Glutamatergic neuron (in vitro differentiated cells): Measurements from ENCODE around the gene TMEM121. TPM values are rescaled to one million over a fixed set of nuclear protein-coding genes. Genes with fewer than 3 reads are reported as not detected.

ENCODE experiments used
- DNase-seq: peaks from one replicate; pipeline ENCODE4 v3.0.0; 2022
- H3K27ac Mint-ChIP-seq: one replicate; pipeline ENCODE4 v1.8.0; 2020; ENCODE audit warnings: mild to moderate bottlenecking, mixed read lengths, inconsistent platforms; ENCODE audit not compliant: unreplicated experiment
- H3K27me3 Mint-ChIP-seq: one replicate; pipeline ENCODE4 v1.8.0; 2020; ENCODE audit warnings: mild to moderate bottlenecking, moderate library complexity, mixed read lengths, inconsistent platforms; ENCODE audit not compliant: unreplicated experiment
- H3K36me3 Mint-ChIP-seq: one replicate; pipeline ENCODE4 v1.8.0; 2020; ENCODE audit warnings: mild to moderate bottlenecking, mixed read lengths, inconsistent platforms; ENCODE audit not compliant: unreplicated experiment
- H3K4me1 Mint-ChIP-seq: one replicate; pipeline ENCODE4 v1.8.0; 2020; ENCODE audit warnings: mild to moderate bottlenecking, low read depth, mixed read lengths, inconsistent platforms; ENCODE audit not compliant: unreplicated experiment
- H3K4me3 Mint-ChIP-seq: one replicate; pipeline ENCODE4 v1.8.0; 2020; ENCODE audit warnings: mild to moderate bottlenecking, mixed read lengths, inconsistent platforms; ENCODE audit not compliant: unreplicated experiment
- H3K9me3 Mint-ChIP-seq: one replicate; pipeline ENCODE4 v1.8.0; 2020; ENCODE audit warnings: mild to moderate bottlenecking, moderate library complexity, mixed read lengths, inconsistent platforms; ENCODE audit not compliant: unreplicated experiment
- CTCF ChIP-seq: fragments of 200-600 bp; sonication (generic); IDR thresholded peaks from one replicate; pipeline ENCODE4 v1.5.0; 2021; ENCODE audit not compliant: partially characterized antibody, unreplicated experiment
- total RNA-seq: library from RNA; stranded (reverse); fragmentation: NEBNext Ultra II Directional; extraction: Animal tissue kit (Norgen Biotek cat#: 25700); gene quantifications from one replicate; pipeline ENCODE4 v1.2.1, GENCODE V29; 2021; ENCODE audit not compliant: unreplicated experiment

TMEM121 gene
- total RNA-seq, 1 donor from 2014 or later = 2.7 TPM

- no peak overlapping the region for H3K27ac Mint-ChIP-seq
- no peak overlapping the region for H3K4me3 Mint-ChIP-seq
- H3K36me3 Mint-ChIP-seq = no peaks in the 10 kb centered on the region
- H3K4me1 Mint-ChIP-seq = no peaks in the 10 kb centered on the region
- TF ChIP-seq CTCF = no peak
- peaks cover 14% of the 10 kb centered on the region for H3K27me3 Mint-ChIP-seq
- peaks cover 9% of the 10 kb centered on the region for H3K9me3 Mint-ChIP-seq
- DNase-seq = peak; percentile 28
Measured at GRCh38 chr14:105532735-105533141, 6.4 kb downstream of the TMEM121 start.

- DNase-seq = no peak
- no peak for TF ChIP-seq CTCF
- Mint-ChIP-seq H3K27me3 (peaks cover 14% of the 10 kb centered on the region), H3K4me1 (no peaks in the 10 kb centered on the region), H3K36me3 (no peaks in the 10 kb centered on the region), H3K27ac (no peak overlapping the region), H3K9me3 (peaks cover 11% of the 10 kb centered on the region), H3K4me3 (no peak overlapping the region)
Measured at GRCh38 chr14:105533391-105533790, 7.0 kb downstream of the TMEM121 start.

GRCh38 chr14:105533811-105534498 is 7.6 kb downstream of the TMEM121 start:
- TF ChIP-seq CTCF = no peak
- Mint-ChIP-seq H3K9me3 (peaks cover 11% of the 10 kb centered on the region), H3K4me1 (no peaks in the 10 kb centered on the region), H3K27ac (no peak overlapping the region), H3K36me3 (no peaks in the 10 kb centered on the region), H3K27me3 (peaks cover 17% of the 10 kb centered on the region), H3K4me3 (no peak overlapping the region)
- no peak for DNase-seq

- Mint-ChIP-seq H3K9me3 (peaks cover 11% of the 10 kb centered on the region), H3K27ac (no peak overlapping the region), H3K27me3 (peaks cover 18% of the 10 kb centered on the region), H3K4me3 (no peak overlapping the region), H3K4me1 (no peaks in the 10 kb centered on the region), H3K36me3 (no peaks in the 10 kb centered on the region)
- no peak for DNase-seq
- TF ChIP-seq CTCF = no peak
Measured at GRCh38 chr14:105534586-105534985, 8.2 kb downstream of the TMEM121 start.

GRCh38 chr14:105536051-105536450 is 9.7 kb downstream of the TMEM121 start:
- H3K27me3 Mint-ChIP-seq = peaks cover 15% of the 10 kb centered on the region
- peaks cover 13% of the 10 kb centered on the region for H3K9me3 Mint-ChIP-seq
- DNase-seq = no peak
- H3K4me3 Mint-ChIP-seq = no peak overlapping the region
- no peak for TF ChIP-seq CTCF
- H3K36me3 Mint-ChIP-seq = no peaks in the 10 kb centered on the region
- no peak overlapping the region for H3K27ac Mint-ChIP-seq
- H3K4me1 Mint-ChIP-seq = no peaks in the 10 kb centered on the region
